Caco-2 (cell line): ENCODE measurements around the gene EIF2D. TPM values are rescaled to one million over a fixed set of nuclear protein-coding genes. Genes with fewer than 3 reads are reported as not detected.

Experiments used
- BruUV-seq: library from RNA; stranded (reverse); fragments of 400-500 nt; replicated peaks from 2 replicates; lab custom pipeline; 2021; lab: Mats Ljungman, UMichigan
- CTCF ChIA-PET: fragments of 300-600 bp; sonication (Branson Sonifier 250); formaldehyde crosslinking; loops from one replicate; lab custom pipeline; 2022; ENCODE audit warnings: antibody characterized with exemption; lab: Charles Lee
- POLR2A ChIA-PET: fragments of 300-600 bp; sonication (Branson Sonifier 250); formaldehyde crosslinking; loops from one replicate; lab custom pipeline; 2022; ENCODE audit warnings: antibody characterized with exemption; lab: Charles Lee
- DNase-seq, 2 experiments: peaks; one replicate each; pipeline versions ENCODE4 v3.0.0 to v3.0.0-alpha.2; 2020 to 2022
- H3K27me3 ChIP-seq: replicated peaks from 2 replicates; pipeline ENCODE4 v1.6.0; 2011; ENCODE audit warnings: low read length; ENCODE audit not compliant: control insufficient read depth, insufficient read depth
- H3K36me3 ChIP-seq: 2 replicates; pipeline ENCODE4 v1.5.1; 2011; ENCODE audit warnings: low read length; ENCODE audit not compliant: control insufficient read depth, insufficient read depth
- H3K4me1 ChIP-seq: fragments of 250-450 bp; sonication (Bioruptor Pico); 2 replicates; pipeline ENCODE4 v1.5.1; 2020; ENCODE audit warnings: mild to moderate bottlenecking
- H3K4me3 ChIP-seq: 2 replicates; pipeline ENCODE4 v1.5.1; 2011; ENCODE audit warnings: low read depth, mild to moderate bottlenecking, control low read depth, low read length
- H3K9me3 ChIP-seq: fragments of 250-450 bp; sonication (Bioruptor Pico); 2 replicates; pipeline ENCODE4 v1.5.1; 2020; ENCODE audit warnings: mild to moderate bottlenecking, moderate library complexity
- H3K27ac Mint-ChIP-seq: one replicate; pipeline ENCODE4 v1.8.0; 2022; ENCODE audit warnings: mixed read lengths; ENCODE audit not compliant: unreplicated experiment
- H3K27me3 Mint-ChIP-seq: one replicate; pipeline ENCODE4 v1.8.0; 2022; ENCODE audit warnings: mixed read lengths; ENCODE audit not compliant: insufficient read depth, unreplicated experiment
- H3K36me3 Mint-ChIP-seq: one replicate; pipeline ENCODE4 v1.8.0; 2022; ENCODE audit warnings: mild to moderate bottlenecking, mixed read lengths; ENCODE audit not compliant: insufficient read depth, unreplicated experiment
- H3K4me1 Mint-ChIP-seq: one replicate; pipeline ENCODE4 v1.8.0; 2022; ENCODE audit warnings: low read depth, mixed read lengths; ENCODE audit not compliant: unreplicated experiment
- H3K4me3 Mint-ChIP-seq: one replicate; pipeline ENCODE4 v1.8.0; 2022; ENCODE audit warnings: mild to moderate bottlenecking, moderate library complexity, mixed read lengths; ENCODE audit not compliant: unreplicated experiment
- H3K9me3 Mint-ChIP-seq: one replicate; pipeline ENCODE4 v1.8.0; 2022; ENCODE audit warnings: mixed read lengths; ENCODE audit not compliant: unreplicated experiment
- intact Hi-C: fragments of 100-400 bp; cut with micrococcal nuclease; formaldehyde crosslinking; loops from one replicate; pipeline ENCODE4 v1.10.0; 2022; ENCODE audit not compliant: unreplicated experiment
- total RNA-seq: library from RNA; stranded (reverse); gene quantifications from 2 replicates; pipeline ENCODE4 v1.2.3, GENCODE V29; 2022
- TF ChIP-seq, protein P1 (sequence below), 2 experiments: fragments of 200-600 bp in 1 of 2; IDR thresholded peaks; 1 replicate in 1 of 2; 2 replicates in 1 of 2; pipeline versions ENCODE4 v1.5.1 to v1.8.0; 2011 to 2022; ENCODE audit warnings: antibody characterized with exemption in 1 of 2, control low read depth in 1 of 2, inconsistent platforms in 1 of 2, low read depth in 1 of 2, low read length in 1 of 2, mild to moderate bottlenecking in 1 of 2, moderate library complexity in 1 of 2; ENCODE audit not compliant: insufficient read depth in 1 of 2, severe bottlenecking in 1 of 2, unreplicated experiment in 1 of 2

The EIF2D gene
- total RNA-seq, 1 experiment from 2014 or later, result 37.9 TPM

DNA sequence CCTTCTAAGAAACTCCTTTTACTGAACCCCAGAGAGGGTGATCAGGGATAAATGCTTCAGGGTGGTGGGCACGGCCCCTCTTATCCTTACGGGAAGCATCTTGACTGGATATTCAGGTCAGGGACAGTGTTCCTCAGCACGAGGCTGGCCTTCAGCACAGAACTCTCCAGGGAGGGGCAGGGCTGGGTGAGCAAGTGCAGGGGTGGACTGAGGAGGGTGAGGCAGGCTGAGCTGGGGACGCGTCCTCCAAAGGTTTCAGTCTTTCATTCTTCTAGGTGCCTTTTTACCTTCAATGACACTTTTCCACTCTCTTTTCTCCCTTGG lies 52.6 kb downstream of the EIF2D start:
- Histone ChIP-seq H3K9me3 (no peaks in the 10 kb centered on the region), H3K36me3 (peaks cover 1% of the 10 kb centered on the region; the same call in 1 of the 2 replicates), H3K4me3 (no peak overlapping the region), H3K27me3 (no peaks in the 10 kb centered on the region), H3K4me1 (peaks cover 11% of the 10 kb centered on the region)
- no TSS peak for BruUV-seq
- no peak for DNase-seq
- POLR2A ChIA-PET, result no interaction called here
- H3K9me3 Mint-ChIP-seq, result no peaks in the 10 kb centered on the region
- TF ChIP-seq, protein P1, sequence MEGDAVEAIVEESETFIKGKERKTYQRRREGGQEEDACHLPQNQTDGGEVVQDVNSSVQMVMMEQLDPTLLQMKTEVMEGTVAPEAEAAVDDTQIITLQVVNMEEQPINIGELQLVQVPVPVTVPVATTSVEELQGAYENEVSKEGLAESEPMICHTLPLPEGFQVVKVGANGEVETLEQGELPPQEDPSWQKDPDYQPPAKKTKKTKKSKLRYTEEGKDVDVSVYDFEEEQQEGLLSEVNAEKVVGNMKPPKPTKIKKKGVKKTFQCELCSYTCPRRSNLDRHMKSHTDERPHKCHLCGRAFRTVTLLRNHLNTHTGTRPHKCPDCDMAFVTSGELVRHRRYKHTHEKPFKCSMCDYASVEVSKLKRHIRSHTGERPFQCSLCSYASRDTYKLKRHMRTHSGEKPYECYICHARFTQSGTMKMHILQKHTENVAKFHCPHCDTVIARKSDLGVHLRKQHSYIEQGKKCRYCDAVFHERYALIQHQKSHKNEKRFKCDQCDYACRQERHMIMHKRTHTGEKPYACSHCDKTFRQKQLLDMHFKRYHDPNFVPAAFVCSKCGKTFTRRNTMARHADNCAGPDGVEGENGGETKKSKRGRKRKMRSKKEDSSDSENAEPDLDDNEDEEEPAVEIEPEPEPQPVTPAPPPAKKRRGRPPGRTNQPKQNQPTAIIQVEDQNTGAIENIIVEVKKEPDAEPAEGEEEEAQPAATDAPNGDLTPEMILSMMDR (IDR thresholded peaks at IDR 0.05; ENCODE audit: insufficient read depth in 1 of 2, low read depth in 1 of 2, low read length in 1 of 2, severe bottlenecking in 1 of 2, unreplicated experiment in 1 of 2), result no peak
- no peak overlapping the region for H3K27ac Mint-ChIP-seq
- CTCF ChIA-PET, result no interaction called here
- intact Hi-C loops, result no loop called here
- peaks cover 2% of the 10 kb centered on the region for H3K27me3 Mint-ChIP-seq
- H3K36me3 Mint-ChIP-seq, result no peaks in the 10 kb centered on the region
- H3K4me1 Mint-ChIP-seq, result no peaks in the 10 kb centered on the region
- H3K4me3 Mint-ChIP-seq, result no peak overlapping the region

DNA sequence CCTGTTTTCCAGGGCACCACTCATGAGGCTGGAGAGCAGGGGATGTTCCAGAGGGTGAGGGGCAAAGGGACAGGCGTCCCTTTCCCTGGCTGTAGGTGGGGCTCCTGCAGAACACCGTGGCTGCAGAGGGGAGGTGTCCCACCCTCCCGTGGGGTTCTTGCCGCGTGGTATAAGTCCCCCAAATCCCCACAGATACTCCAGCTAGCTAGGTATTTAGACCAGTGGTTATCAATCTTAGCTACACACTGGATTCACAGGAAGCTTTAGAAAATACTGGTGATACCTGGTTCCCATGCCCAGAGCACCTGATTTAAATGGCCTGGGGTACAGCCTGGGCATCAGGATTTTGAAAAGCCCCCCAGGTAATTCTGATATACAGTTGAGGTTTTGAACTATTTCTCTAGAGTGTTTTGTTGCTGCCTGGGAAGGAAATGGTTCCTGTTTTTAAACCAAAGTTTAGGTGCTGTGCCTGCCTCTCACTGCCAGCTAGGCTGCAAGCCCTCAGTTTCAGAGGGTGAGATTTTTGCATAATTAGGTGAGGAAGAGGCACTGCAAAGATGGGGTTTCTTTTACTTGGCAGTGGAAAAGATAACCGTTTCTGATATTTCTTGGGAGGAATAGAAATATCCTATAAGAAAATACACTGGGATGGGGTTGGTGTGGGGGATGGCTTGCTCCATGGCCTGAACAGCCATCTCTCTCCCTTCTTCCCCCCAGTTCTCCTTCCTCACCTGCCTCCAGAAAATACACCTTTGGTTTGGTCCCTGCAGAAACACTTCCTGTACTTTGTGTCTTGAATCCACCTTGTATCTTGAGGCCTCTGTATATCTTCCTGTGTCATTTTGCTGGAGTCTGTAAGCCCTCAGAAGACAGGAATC lies 53.2 kb downstream of the EIF2D start:
- Histone ChIP-seq H3K36me3 (peaks cover 1% of the 10 kb centered on the region; the same call in 1 of the 2 replicates), H3K27me3 (no peaks in the 10 kb centered on the region), H3K4me3 (no peak overlapping the region), H3K9me3 (no peaks in the 10 kb centered on the region), H3K4me1 (peaks cover 11% of the 10 kb centered on the region)
- Mint-ChIP-seq H3K27ac (no peak overlapping the region), H3K36me3 (no peaks in the 10 kb centered on the region), H3K27me3 (no peaks in the 10 kb centered on the region), H3K4me1 (no peaks in the 10 kb centered on the region), H3K9me3 (no peaks in the 10 kb centered on the region), H3K4me3 (peak overlapping the region; percentile 63)
- no TSS peak for BruUV-seq
- CTCF ChIA-PET, result no interaction called here
- intact Hi-C loops, result no loop called here
- DNase-seq, result no peak
- POLR2A ChIA-PET, result no interaction called here
- TF ChIP-seq, protein P1 (IDR thresholded peaks at IDR 0.05; ENCODE audit: insufficient read depth in 1 of 2, low read depth in 1 of 2, low read length in 1 of 2, severe bottlenecking in 1 of 2, unreplicated experiment in 1 of 2), result no peak

DNA sequence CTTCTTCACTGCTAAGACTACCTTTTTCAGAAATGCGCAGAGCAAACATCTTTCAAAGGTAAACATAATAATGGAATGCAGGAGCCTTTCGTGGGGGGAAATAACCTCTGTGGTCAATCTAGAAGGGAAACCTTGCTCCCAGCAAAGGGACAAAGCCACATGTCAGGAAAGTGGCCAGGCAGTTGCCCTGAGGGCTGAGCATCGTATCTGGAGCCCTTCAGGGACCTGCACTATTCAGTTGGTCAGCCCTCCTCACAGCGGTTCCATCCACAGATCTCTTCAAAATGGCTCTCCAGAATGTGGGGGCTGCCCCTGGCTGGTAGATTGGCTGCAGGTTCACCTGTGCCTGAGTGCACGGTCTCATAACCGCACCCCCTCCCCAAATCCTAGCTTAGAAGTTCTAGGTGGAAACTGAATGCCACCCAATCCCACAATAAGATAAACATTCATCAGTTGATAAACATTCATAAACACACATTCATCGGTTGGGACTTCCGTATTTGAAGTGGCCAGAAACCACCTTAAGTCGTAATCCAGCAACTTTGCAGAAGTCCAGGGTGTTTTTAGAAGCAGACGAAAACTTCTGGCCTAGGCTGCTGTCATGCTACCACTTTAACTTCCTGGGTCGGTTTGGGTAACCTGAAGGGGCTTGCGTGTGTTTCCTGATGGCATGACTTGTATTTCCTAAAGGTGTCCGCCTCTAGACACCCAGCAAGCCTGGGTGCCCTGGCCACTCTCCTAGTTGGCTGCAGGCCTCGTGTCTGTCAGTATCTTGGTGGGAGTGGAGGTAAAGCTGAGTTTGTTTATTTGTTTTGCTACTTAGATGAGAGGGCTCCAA lies 54.4 kb downstream of the EIF2D start:
- H3K4me3 ChIP-seq, result peak overlapping the region; percentile 42
- ChIA-PET CTCF (no interaction called here), POLR2A (no interaction called here)
- H3K36me3 Mint-ChIP-seq, result no peaks in the 10 kb centered on the region
- H3K27me3 Mint-ChIP-seq, result peaks cover 5% of the 10 kb centered on the region
- no peaks in the 10 kb centered on the region for H3K9me3 ChIP-seq
- peaks cover 1% of the 10 kb centered on the region; the same call in 1 of the 2 replicates for H3K36me3 ChIP-seq
- H3K27ac Mint-ChIP-seq, result no peak overlapping the region
- H3K27me3 ChIP-seq, result no peaks in the 10 kb centered on the region
- H3K9me3 Mint-ChIP-seq, result no peaks in the 10 kb centered on the region
- BruUV-seq, result no TSS peak
- intact Hi-C loops, result no loop called here
- TF ChIP-seq, protein P1 (IDR thresholded peaks at IDR 0.05; ENCODE audit: insufficient read depth in 1 of 2, low read depth in 1 of 2, low read length in 1 of 2, severe bottlenecking in 1 of 2, unreplicated experiment in 1 of 2), result no peak
- peaks cover 11% of the 10 kb centered on the region for H3K4me1 ChIP-seq
- H3K4me1 Mint-ChIP-seq, result no peaks in the 10 kb centered on the region
- no peak for DNase-seq
- peak overlapping the region; percentile 63 for H3K4me3 Mint-ChIP-seq
